ENCODE data around the gene NCAPD2. TPM values are rescaled to one million over a fixed set of nuclear protein-coding genes. Genes with fewer than 3 reads are reported as not detected.

Gene NCAPD2
- total RNA-seq, 2 donors from 2014 or later: 86.7 to 99.0 TPM

DNA sequence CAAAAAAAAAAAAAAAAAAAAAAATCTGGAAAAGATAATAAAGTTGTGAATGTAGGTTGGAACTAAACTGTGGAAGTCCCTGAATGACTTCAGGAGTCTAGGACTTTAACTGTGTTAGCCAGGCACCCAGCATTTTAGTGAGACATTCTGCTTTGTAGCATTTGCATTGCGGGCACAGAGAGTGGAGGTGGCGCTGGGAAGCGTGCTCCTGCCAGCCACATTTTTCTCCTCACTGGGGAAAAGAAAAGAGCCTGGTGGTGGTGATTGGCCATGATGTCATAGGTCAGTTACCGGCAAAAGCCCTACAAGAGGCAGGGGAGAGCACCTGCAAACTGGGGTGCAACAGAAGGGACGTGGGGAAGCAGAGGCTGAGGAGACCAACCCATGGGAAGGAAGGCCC is 30.7 kb downstream of the NCAPD2 start:
- no peaks in the 10 kb centered on the region for H3K27me3 ChIP-seq (replicated peaks; ENCODE audit: insufficient read depth)
- H3K36me3 ChIP-seq: peaks cover 17 to 40% of the 10 kb centered on the region in 2 donors
- no peaks in the 10 kb centered on the region for H3K9me3 ChIP-seq
- H3K4me3 ChIP-seq: no peak overlapping the region
- no peaks in the 10 kb centered on the region for H3K4me1 ChIP-seq (replicated peaks)
- no peak for DNase-seq (ENCODE audit: low spot score)
- WGBS: 97% methylated on average over 5 of the region's 5 CpGs
- H3K27ac ChIP-seq: no peak overlapping the region
- intact Hi-C loops (cut with DNase I): no loop called here
- no peak for TF ChIP-seq POLR2A (IDR thresholded peaks at IDR 0.05)
- TF ChIP-seq POLR2AphosphoS5 (IDR thresholded peaks at IDR 0.05): no peak
- TF ChIP-seq CTCF (IDR thresholded peaks at IDR 0.05): no peak

DNA sequence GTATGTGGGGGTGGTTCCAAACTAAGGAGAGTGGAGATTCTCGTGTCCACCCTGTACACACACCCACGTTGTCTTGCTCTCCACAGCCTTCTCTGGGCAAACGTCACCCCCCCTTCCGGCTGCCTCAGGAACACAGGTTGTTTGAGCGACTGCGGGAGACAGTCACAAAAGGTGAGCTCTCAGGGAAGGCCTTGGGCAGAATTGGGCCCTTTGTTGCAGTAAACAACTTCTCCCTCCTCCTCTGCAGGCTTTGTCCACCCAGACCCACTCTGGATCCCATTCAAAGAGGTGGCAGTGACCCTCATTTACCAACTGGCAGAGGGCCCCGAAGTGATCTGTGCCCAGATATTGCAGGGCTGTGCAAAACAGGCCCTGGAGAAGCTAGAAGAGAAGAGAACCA is 32.3 kb downstream of the NCAPD2 start:
- Histone ChIP-seq H3K4me1 (replicated peaks) (no peaks in the 10 kb centered on the region), H3K27ac (no peak overlapping the region), H3K27me3 (replicated peaks; ENCODE audit: insufficient read depth) (no peaks in the 10 kb centered on the region), H3K9me3 (no peaks in the 10 kb centered on the region), H3K4me3 (no peak overlapping the region), H3K36me3 (peaks cover 21 to 46% of the 10 kb centered on the region in 2 donors)
- TF ChIP-seq CTCF (IDR thresholded peaks at IDR 0.05) (no peak), POLR2AphosphoS5 (IDR thresholded peaks at IDR 0.05) (no peak), POLR2A (IDR thresholded peaks at IDR 0.05) (no peak)
- intact Hi-C loops (cut with DNase I): no loop called here
- WGBS: 78% methylated on average over 7 of the region's 7 CpGs
- DNase-seq (ENCODE audit: low spot score): no peak

DNA sequence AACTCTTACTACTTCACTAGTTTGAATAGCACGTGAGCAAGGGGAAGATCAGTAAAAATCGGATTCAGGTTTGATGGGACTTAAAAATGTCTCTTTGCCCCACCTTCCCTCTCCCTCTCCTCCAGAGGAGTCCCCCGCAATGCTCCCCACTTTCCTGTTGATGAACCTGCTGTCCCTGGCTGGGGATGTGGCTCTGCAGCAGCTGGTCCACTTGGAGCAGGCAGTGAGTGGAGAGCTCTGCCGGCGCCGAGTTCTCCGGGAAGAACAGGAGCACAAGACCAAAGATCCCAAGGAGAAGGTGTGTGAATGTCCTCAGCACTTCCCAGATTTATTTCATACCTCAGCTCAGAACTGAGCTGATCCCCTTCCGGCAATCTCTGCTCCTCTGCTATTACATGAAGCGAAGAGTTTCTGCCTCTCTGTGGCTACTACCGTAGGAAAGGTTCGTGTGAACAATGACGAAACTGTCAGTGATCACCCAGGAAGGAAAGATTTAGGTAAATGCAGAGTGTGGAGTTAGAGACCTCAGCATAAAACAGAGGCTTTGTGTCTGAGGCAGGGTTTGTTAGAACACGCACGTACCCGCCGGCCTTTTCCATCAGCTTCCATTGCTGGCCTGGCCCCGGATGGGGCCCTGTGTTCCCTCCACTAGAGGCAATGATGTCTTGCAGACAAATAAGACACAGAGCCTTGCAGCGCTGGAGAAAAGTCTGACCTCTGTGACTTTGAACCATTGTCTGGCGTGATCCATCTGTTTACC is 33.0 kb downstream of the NCAPD2 start:
- peaks cover 21 to 46% of the 10 kb centered on the region in 2 donors for H3K36me3 ChIP-seq

DNA sequence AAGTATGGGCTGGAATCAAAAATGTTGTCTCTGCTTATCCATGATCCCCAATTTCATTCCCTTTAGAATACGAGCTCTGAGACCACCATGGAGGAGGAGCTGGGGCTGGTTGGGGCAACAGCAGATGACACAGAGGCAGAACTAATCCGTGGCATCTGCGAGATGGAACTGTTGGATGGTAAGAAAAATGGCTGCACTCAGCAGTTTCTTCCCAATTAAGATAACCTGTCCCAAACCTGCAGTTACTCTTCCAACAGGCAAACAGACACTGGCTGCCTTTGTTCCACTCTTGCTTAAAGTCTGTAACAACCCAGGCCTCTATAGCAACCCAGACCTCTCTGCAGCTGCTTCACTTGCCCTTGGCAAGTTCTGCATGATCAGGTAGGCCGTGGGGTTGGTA is 33.8 kb downstream of the NCAPD2 start:
- 87% methylated on average over 4 of the region's 4 CpGs for WGBS
- no peak for TF ChIP-seq CTCF (IDR thresholded peaks at IDR 0.05)
- TF ChIP-seq POLR2A (IDR thresholded peaks at IDR 0.05): no peak
- TF ChIP-seq POLR2AphosphoS5 (IDR thresholded peaks at IDR 0.05): no peak
- no peak overlapping the region for H3K27ac ChIP-seq
- no peaks in the 10 kb centered on the region for H3K27me3 ChIP-seq (replicated peaks; ENCODE audit: insufficient read depth)
- H3K9me3 ChIP-seq: no peaks in the 10 kb centered on the region
- peaks cover 15 to 46% of the 10 kb centered on the region in 2 donors for H3K36me3 ChIP-seq
- peaks cover 2% of the 10 kb centered on the region for H3K4me1 ChIP-seq (replicated peaks)
- intact Hi-C loops (cut with DNase I): no loop called here
- H3K4me3 ChIP-seq: no peak overlapping the region
- no peak for DNase-seq (ENCODE audit: low spot score)

More for the DNA sequence above, 33.0 kb downstream of the NCAPD2 start:
- TF ChIP-seq POLR2AphosphoS5 (IDR thresholded peaks at IDR 0.05) (no peak), CTCF (IDR thresholded peaks at IDR 0.05) (no peak), POLR2A (IDR thresholded peaks at IDR 0.05) (no peak)
- H3K4me1 ChIP-seq (replicated peaks): no peaks in the 10 kb centered on the region
- H3K27me3 ChIP-seq (replicated peaks; ENCODE audit: insufficient read depth): no peaks in the 10 kb centered on the region
- intact Hi-C loops (cut with DNase I): no loop called here
- no peak overlapping the region for H3K4me3 ChIP-seq
- no peak for DNase-seq (ENCODE audit: low spot score)
- no peak overlapping the region for H3K27ac ChIP-seq
- 73% methylated on average over 19 of the region's 19 CpGs for WGBS
- no peaks in the 10 kb centered on the region for H3K9me3 ChIP-seq
